K562 (cell line): ENCODE data around the gene TP53BP2. TPM values are rescaled to one million over a fixed set of nuclear protein-coding genes. Genes with fewer than 3 reads are reported as not detected.

Experiments used
- ARID1B ChIP-seq: fragments of 450-650 bp; IDR thresholded peaks from 2 replicates; pipeline ENCODE4 v1.6.1; 2016; ENCODE audit warnings: antibody characterized with exemption, mild to moderate bottlenecking, inconsistent platforms
- ATF4 ChIP-seq: fragments of 450-650 bp; formaldehyde crosslinking; IDR thresholded peaks from 2 replicates; pipeline ENCODE4 v1.4.0; 2022; ENCODE audit warnings: mild to moderate bottlenecking, moderate library complexity
- ERF ChIP-seq: fragments of 450-650 bp; formaldehyde crosslinking; IDR thresholded peaks from 2 replicates; pipeline ENCODE4 v1.4.0; 2020; ENCODE audit warnings: mild to moderate bottlenecking, mixed read lengths
- GABPA ChIP-seq: fragments of 200-800 bp; sonication (Bioruptor generic); conservative IDR thresholded peaks from 2 replicates; pipeline ENCODE4 v1.6.1; 2016; ENCODE audit warnings: low read depth, missing genetic modification characterization, missing compliant biosample characterization
- HLTF ChIP-seq: fragments of 450-650 bp; IDR thresholded peaks from 2 replicates; pipeline ENCODE4 v1.6.1; 2016
- MEIS2 ChIP-seq: fragments of 450-650 bp; IDR thresholded peaks from 2 replicates; pipeline ENCODE4 v1.6.1; 2014; ENCODE audit warnings: mild to moderate bottlenecking; ENCODE audit not compliant: partially characterized antibody
- MXI1 ChIP-seq: IDR thresholded peaks from 2 replicates; pipeline ENCODE4 v1.6.1; 2011; ENCODE audit warnings: low read depth, mild to moderate bottlenecking, improper control_type of control experiment, low read length
- OTX1 ChIP-seq: fragments of 450-650 bp; formaldehyde crosslinking; IDR thresholded peaks from 2 replicates; pipeline ENCODE4 v1.4.0; 2022; ENCODE audit warnings: mild to moderate bottlenecking
- SNIP1 ChIP-seq: fragments of 450-650 bp; IDR thresholded peaks from 2 replicates; pipeline ENCODE4 v1.7.1; 2017; ENCODE audit warnings: low read depth, mild to moderate bottlenecking
- THRB ChIP-seq: fragments of 450-650 bp; formaldehyde crosslinking; conservative IDR thresholded peaks from 2 replicates; pipeline ENCODE4 v1.4.0; 2022; ENCODE audit warnings: mild to moderate bottlenecking, missing genetic modification characterization
- ZEB2 ChIP-seq: fragments of 450-650 bp; IDR thresholded peaks from 2 replicates; pipeline ENCODE4 v1.6.1; 2016
- ZKSCAN3 ChIP-seq: fragments of 250-450 bp; sonication (Bioruptor Pico); IDR thresholded peaks from 2 replicates; pipeline ENCODE4 v1.4.0; 2020
- polyA plus RNA-seq, 8 experiments: library from polyadenylated mRNA; depleted of rRNA in 4 of 8; stranded (reverse) in 5 of 8; unstranded in 3 of 8; fragments of >200 nt; fragmentation: Nextera tagmentation in 2 of 8; fragmentation: Illumina TruSeq in 1 of 8; extraction: Ambion mirVana in 2 of 8; extraction: Trizol in 1 of 8; gene quantifications; 2 replicates each; pipeline versions ENCODE4 v1.2.1 to v1.2.3, GENCODE V29; 2011 to 2014; ENCODE audit warnings: inconsistent platforms in 1 of 8, missing spikeins in 1 of 8
- total RNA-seq, 7 experiments: library from RNA; depleted of rRNA in 6 of 7; stranded (reverse); fragments of >200 nt in 6 of 7; fragmentation: Illumina TruSeq in 2 of 7; extraction: Trizol in 2 of 7; gene quantifications; 2 replicates each; pipeline versions ENCODE4 v1.2.1 to v1.2.3, GENCODE V29; 2011 to 2021; ENCODE audit warnings: low replicate concordance in 1 of 7
- TF ChIP-seq, protein P1 (sequence below): fragments of 450-650 bp; formaldehyde crosslinking; IDR thresholded peaks from 2 replicates; pipeline ENCODE4 v1.4.0; 2020; ENCODE audit warnings: mild to moderate bottlenecking, mixed read lengths
- TF ChIP-seq, protein P2 (sequence below): sonication (generic); formaldehyde crosslinking; IDR thresholded peaks from 2 replicates; pipeline ENCODE4 v1.8.0; 2022; ENCODE audit warnings: mild to moderate bottlenecking, missing genetic modification reagents

Gene TP53BP2
- total and polyA plus RNA-seq, 9 of the 15 experiments (the other 6 are each of a cell fraction or from before 2014, with no cell fraction given): 17.0 to 69.6 (median 40.1) TPM

- TF ChIP-seq MEIS2 (peak; percentile 20), ERF (0 out of 2 replicates have a peak, but pooled peaks have one; percentile 22), OTX1 (CRISPR knock-in tag) (0 out of 2 replicates have a peak, but pooled peaks have one; percentile 65), MXI1 (no peak), ATF4 (CRISPR knock-in tag) (peak; percentile 23; the same call in 1 of the 2 replicates), HLTF (0 out of 2 replicates have a peak, but pooled peaks have one; percentile 65), THRB (CRISPR knock-in tag) (0 out of 2 replicates have a peak, but pooled peaks have one; percentile 75), GABPA (peak; percentile 59), ZEB2 (0 out of 2 replicates have a peak, but pooled peaks have one; percentile 20), SNIP1 (no peak), ARID1B (peak; percentile 53; the same call in 1 of the 2 replicates), ZKSCAN3 (CRISPR knock-in tag) (peak; percentile 42; the same call in 1 of the 2 replicates)
- TF ChIP-seq, protein P1, sequence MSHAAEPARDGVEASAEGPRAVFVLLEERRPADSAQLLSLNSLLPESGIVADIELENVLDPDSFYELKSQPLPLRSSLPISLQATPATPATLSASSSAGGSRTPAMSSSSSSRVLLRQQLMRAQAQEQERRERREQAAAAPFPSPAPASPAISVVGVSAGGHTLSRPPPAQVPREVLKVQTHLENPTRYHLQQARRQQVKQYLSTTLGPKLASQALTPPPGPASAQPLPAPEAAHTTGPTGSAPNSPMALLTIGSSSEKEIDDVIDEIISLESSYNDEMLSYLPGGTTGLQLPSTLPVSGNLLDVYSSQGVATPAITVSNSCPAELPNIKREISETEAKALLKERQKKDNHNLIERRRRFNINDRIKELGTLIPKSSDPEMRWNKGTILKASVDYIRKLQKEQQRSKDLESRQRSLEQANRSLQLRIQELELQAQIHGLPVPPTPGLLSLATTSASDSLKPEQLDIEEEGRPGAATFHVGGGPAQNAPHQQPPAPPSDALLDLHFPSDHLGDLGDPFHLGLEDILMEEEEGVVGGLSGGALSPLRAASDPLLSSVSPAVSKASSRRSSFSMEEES (CRISPR knock-in tag): 0 out of 2 replicates have a peak, but pooled peaks have one; percentile 9
- TF ChIP-seq, protein P2, sequence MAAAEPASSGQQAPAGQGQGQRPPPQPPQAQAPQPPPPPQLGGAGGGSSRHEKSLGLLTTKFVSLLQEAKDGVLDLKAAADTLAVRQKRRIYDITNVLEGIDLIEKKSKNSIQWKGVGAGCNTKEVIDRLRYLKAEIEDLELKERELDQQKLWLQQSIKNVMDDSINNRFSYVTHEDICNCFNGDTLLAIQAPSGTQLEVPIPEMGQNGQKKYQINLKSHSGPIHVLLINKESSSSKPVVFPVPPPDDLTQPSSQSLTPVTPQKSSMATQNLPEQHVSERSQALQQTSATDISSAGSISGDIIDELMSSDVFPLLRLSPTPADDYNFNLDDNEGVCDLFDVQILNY (CRISPR knock-in tag): 0 out of 2 replicates have a peak, but pooled peaks have one; percentile 60
Measured at GRCh38 chr1:223776826-223777454, 68.8 kb downstream of the TP53BP2 start (continued).
